Fibroblast of villous mesenchyme (primary cell): ENCODE results near the gene SYNJ2. TPM values are rescaled to one million over a fixed set of nuclear protein-coding genes. Genes with fewer than 3 reads are reported as not detected.

Source experiments
- DNase-seq: peaks from one replicate; pipeline ENCODE4 v3.0.0-alpha.2; 2010; ENCODE audit warnings: low read depth
- H3K4me3 ChIP-seq: 2 replicates; pipeline ENCODE4 v1.5.1; 2011; ENCODE audit warnings: low read depth, mild to moderate bottlenecking, low read length
- CTCF ChIP-seq: IDR thresholded peaks from 2 replicates; pipeline ENCODE4 v1.5.1; 2012; ENCODE audit warnings: low read depth, mild to moderate bottlenecking, low read length; ENCODE audit not compliant: insufficient read depth
- total RNA-seq: library from RNA; depleted of rRNA; stranded (reverse); fragments of >200 nt; gene quantifications from 2 replicates; pipeline ENCODE4 v1.2.3, GENCODE V29; 2012

The SYNJ2 gene
- total RNA-seq, 1 donor = 53.1 TPM

GRCh38 chr6:158050955-158051354, 69.3 kb downstream of the SYNJ2 start:
- no peak overlapping the region for H3K4me3 ChIP-seq
- DNase-seq = no peak
- TF ChIP-seq CTCF = no peak

- no peak for DNase-seq
- H3K4me3 ChIP-seq = no peak overlapping the region
- TF ChIP-seq CTCF = no peak
These were observed 70.3 kb downstream of the SYNJ2 start for GRCh38 chr6:158051968-158052367.

GRCh38 chr6:158053377-158054313, 72.0 kb downstream of the SYNJ2 start:
- TF ChIP-seq CTCF = no peak
- no peak for DNase-seq
- no peak overlapping the region for H3K4me3 ChIP-seq

GRCh38 chr6:158056355-158056754, 74.7 kb downstream of the SYNJ2 start:
- no peak for DNase-seq
- no peak overlapping the region for H3K4me3 ChIP-seq
- no peak for TF ChIP-seq CTCF

- TF ChIP-seq CTCF = no peak
- no peak for DNase-seq
- no peak overlapping the region for H3K4me3 ChIP-seq
These were observed 75.1 kb downstream of the SYNJ2 start for GRCh38 chr6:158056804-158057203.

GRCh38 chr6:158057213-158057987, 75.7 kb downstream of the SYNJ2 start:
- peak; percentile 76 for DNase-seq
- TF ChIP-seq CTCF = no peak
- H3K4me3 ChIP-seq = no peak overlapping the region
